Transverse colon (tissue), 4 donors: Measurements from ENCODE around the gene ACKR3. TPM values are rescaled to one million over a fixed set of nuclear protein-coding genes. Genes with fewer than 3 reads are reported as not detected.
A peak's percentile ranks its signal among the peaks of the same experiment; 100 is the strongest.

Experiments
- DNase-seq: peaks from one replicate; pipeline ENCODE4 v3.0.0-alpha.2; 2019
- H3K27ac ChIP-seq, 4 donors: fragments of 200-600 bp; sonication (generic); 2 replicates each; pipeline ENCODE4 v1.5.1; 2016 to 2018; ENCODE audit warnings: inconsistent platforms in 4 of 4
- H3K27me3 ChIP-seq: fragments of 200-600 bp; sonication (generic); 2 replicates; pipeline ENCODE4 v1.5.1; 2017; ENCODE audit warnings: inconsistent platforms
- H3K36me3 ChIP-seq, 4 donors: fragments of 200-600 bp; sonication (generic); 2 replicates each; pipeline ENCODE4 v1.5.1; 2017 to 2019; ENCODE audit warnings: inconsistent platforms in 4 of 4
- H3K4me1 ChIP-seq, 4 donors: fragments of 200-600 bp; sonication (generic); 2 replicates each; pipeline ENCODE4 v1.5.1; 2017 to 2020; ENCODE audit warnings: inconsistent platforms in 4 of 4
- H3K4me3 ChIP-seq, 4 donors: fragments of 200-600 bp; sonication (generic); 1 replicate in 1 of 4; 2 replicates in 3 of 4; pipeline versions ENCODE4 v1.5.1 to v1.6.1; 2017 to 2019; ENCODE audit warnings: inconsistent platforms in 4 of 4
- H3K9me3 ChIP-seq, 2 donors: fragments of 200-600 bp; sonication (generic); 2 replicates each; pipeline ENCODE4 v1.5.1; 2017 to 2019; ENCODE audit warnings: inconsistent platforms in 2 of 2
- EP300 ChIP-seq: sonication (generic); formaldehyde crosslinking; IDR thresholded peaks from one replicate; pipeline ENCODE4 v1.6.1; 2017; ENCODE audit warnings: antibody characterized with exemption, low read depth
- POLR2A ChIP-seq: fragments of 450-650 bp; IDR thresholded peaks from one replicate; pipeline ENCODE4 v1.6.1; 2016; ENCODE audit warnings: antibody characterized with exemption, mild to moderate bottlenecking, moderate library complexity
- POLR2AphosphoS5 ChIP-seq, 3 donors: sonication (generic); formaldehyde crosslinking; IDR thresholded peaks; one replicate each; pipeline ENCODE4 v1.6.1; 2016; ENCODE audit warnings: antibody characterized with exemption in 3 of 3
- WGBS, 2 donors: methylation state at CpG; one replicate each; pipeline ENCODE4 v1.1.5; 2018; ENCODE audit warnings: low coverage in 1 of 2; 5-methylcytosine and 5-hydroxymethylcytosine counted together
- in situ Hi-C, 4 donors: fragments of 200-750 bp; cut with MboI; loops; one replicate each; pipeline versions ENCODE4 v1.15.0 to v1.15.1; 2017; ENCODE audit warnings: low sequenced_read_pairs in 3 of 4, low pct_ligation_motif_present in 1 of 4, low pct_unique_long_range_greater_than_20kb in 1 of 4
- intact Hi-C: fragments of 100-400 bp; cut with DNase I; formaldehyde crosslinking; loops from one replicate; pipeline ENCODE4 v1.15.1; 2023; ENCODE audit warnings: low total_unique reads
- total RNA-seq, 4 donors: library from RNA; depleted of rRNA; stranded (reverse); fragments of >200 nt; gene quantifications; one replicate each; pipeline ENCODE4 v1.1.0, GENCODE V29; 2016
- TF ChIP-seq, protein P1 (sequence below), 5 experiments: fragments of 200-600 bp in 3 of 5; fragments of 450-650 bp in 2 of 5; sonication (generic) in 3 of 5; IDR thresholded peaks; 1 replicate in 2 of 5; 2 replicates in 3 of 5; pipeline ENCODE4 v1.5.1; 2016 to 2017; ENCODE audit warnings: antibody characterized with exemption in 5 of 5, inconsistent platforms in 3 of 5, mild to moderate bottlenecking in 2 of 5, moderate library complexity in 1 of 5

The ACKR3 gene
- total RNA-seq, 4 donors from 2014 or later, result 4.2 to 16.5 (median 7.7) TPM

- H3K36me3 ChIP-seq, result no peaks in the 10 kb centered on the region
- no peak for DNase-seq
- TF ChIP-seq EP300 (no peak), POLR2AphosphoS5 (IDR thresholded peaks at IDR 0.05) (no peak), POLR2A (no peak)
- TF ChIP-seq, protein P1, sequence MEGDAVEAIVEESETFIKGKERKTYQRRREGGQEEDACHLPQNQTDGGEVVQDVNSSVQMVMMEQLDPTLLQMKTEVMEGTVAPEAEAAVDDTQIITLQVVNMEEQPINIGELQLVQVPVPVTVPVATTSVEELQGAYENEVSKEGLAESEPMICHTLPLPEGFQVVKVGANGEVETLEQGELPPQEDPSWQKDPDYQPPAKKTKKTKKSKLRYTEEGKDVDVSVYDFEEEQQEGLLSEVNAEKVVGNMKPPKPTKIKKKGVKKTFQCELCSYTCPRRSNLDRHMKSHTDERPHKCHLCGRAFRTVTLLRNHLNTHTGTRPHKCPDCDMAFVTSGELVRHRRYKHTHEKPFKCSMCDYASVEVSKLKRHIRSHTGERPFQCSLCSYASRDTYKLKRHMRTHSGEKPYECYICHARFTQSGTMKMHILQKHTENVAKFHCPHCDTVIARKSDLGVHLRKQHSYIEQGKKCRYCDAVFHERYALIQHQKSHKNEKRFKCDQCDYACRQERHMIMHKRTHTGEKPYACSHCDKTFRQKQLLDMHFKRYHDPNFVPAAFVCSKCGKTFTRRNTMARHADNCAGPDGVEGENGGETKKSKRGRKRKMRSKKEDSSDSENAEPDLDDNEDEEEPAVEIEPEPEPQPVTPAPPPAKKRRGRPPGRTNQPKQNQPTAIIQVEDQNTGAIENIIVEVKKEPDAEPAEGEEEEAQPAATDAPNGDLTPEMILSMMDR (IDR thresholded peaks at IDR 0.05), result no peak
- WGBS, 2 donors, result 60 to 66% methylated on average over 6 of the region's 6 CpGs
- no peaks in the 10 kb centered on the region for H3K27me3 ChIP-seq
- in situ Hi-C loops, result no loop called here
- no peaks in the 10 kb centered on the region for H3K4me1 ChIP-seq
- no peak overlapping the region for H3K27ac ChIP-seq
- intact Hi-C loops, result no loop called here
- no peak overlapping the region for H3K4me3 ChIP-seq
- no peaks in the 10 kb centered on the region for H3K9me3 ChIP-seq
Measured at GRCh38 chr2:236558993-236559978, 10.3 kb upstream of the ACKR3 start.

DNA sequence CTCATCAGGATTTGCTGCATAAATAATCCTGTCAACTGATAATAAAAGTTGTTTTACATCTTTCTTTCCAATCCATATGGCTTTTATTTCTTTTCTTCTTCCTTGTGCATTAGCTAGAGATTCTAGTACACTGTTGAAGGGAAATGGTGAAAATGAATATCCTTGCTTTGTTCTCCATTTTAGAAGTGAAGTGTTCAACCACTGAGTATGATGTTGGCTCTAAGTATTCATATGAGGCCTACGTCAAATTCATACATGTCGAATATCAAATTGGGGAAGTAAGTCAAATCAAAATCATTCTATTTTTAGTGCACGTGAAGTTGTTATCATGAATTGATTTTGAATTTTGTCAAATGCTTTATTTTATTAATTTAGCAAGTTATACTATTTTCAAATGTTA is 7.8 kb upstream of the ACKR3 start:
- Histone ChIP-seq H3K36me3 (no peaks in the 10 kb centered on the region), H3K9me3 (no peaks in the 10 kb centered on the region), H3K4me3 (no peak overlapping the region), H3K27me3 (peaks cover 13% of the 10 kb centered on the region), H3K27ac (no peak overlapping the region), H3K4me1 (peaks cover 0 to under 1% (median under 1%) of the 10 kb centered on the region in 4 donors)
- TF ChIP-seq POLR2AphosphoS5 (IDR thresholded peaks at IDR 0.05) (no peak), EP300 (no peak)
- TF ChIP-seq, protein P1 (IDR thresholded peaks at IDR 0.05), result no peak
- DNase-seq, result no peak
- in situ Hi-C loops (loop anchor here in 1 of 4 donors (10.0 kb wide), 1 partner anchor 47 kb away; no protein-coding TSS in a partner anchor), intact Hi-C loops (no loop called here)
- 86 to 93% methylated on average over 3 of the region's 3 CpGs for WGBS, 2 donors

DNA sequence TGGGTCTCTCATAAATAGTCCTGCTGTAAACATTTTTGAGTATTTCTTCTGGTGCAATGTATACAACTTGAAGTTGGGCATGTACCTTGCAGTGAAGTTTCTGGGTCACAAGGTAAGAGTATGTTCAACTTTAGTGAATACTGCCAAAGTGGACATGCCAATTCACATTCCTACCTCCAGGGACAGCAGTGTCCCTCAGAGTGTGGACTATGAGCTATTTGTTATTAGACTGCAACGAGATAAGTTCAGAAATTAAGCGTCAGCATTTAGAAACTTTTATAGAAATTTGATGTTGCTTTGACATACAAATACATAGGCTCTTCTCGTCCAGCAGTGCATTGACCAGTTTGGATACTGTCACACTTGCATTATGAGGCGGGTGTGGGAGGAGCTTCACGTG is 7.2 kb upstream of the ACKR3 start:
- Histone ChIP-seq H3K27me3 (peaks cover 19% of the 10 kb centered on the region), H3K36me3 (no peaks in the 10 kb centered on the region), H3K4me3 (no peak overlapping the region), H3K4me1 (peaks cover 0 to 7% (median 6%) of the 10 kb centered on the region in 4 donors), H3K27ac (no peak overlapping the region), H3K9me3 (no peaks in the 10 kb centered on the region)
- intact Hi-C loops, result no loop called here
- WGBS, 2 donors, result 83 to 100% methylated on average over 2 to 5 of the region's 5 CpGs
- in situ Hi-C loops, result loop anchor here in 1 of 4 donors (10.0 kb wide), 1 partner anchor 48 kb away; no protein-coding TSS in a partner anchor
- DNase-seq, result no peak
- TF ChIP-seq, protein P1 (IDR thresholded peaks at IDR 0.05), result peak in 4 of 5 experiments; percentile 30 to 40 (median 34)
- TF ChIP-seq POLR2AphosphoS5 (IDR thresholded peaks at IDR 0.05), result no peak

DNA sequence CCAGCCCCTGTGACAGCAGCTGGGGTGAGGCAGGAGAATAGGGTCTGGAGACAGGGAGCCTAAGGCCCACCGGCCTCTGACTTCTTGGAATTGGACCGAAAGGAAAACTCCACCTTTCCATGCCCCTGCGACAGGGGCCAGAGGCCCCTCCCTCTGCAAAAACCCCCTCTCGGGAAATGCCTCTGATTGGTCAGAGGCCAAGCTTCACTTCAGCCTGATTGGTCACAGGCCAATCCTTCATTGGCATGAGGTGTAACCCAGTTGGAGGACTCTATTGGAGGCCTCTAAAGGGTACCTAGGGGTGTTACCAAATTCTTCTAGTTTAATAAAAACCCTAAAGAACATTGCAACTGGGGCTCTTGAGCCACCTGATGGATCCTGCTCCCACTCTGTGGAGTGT is 5.7 kb upstream of the ACKR3 start:
- no peak for DNase-seq
- TF ChIP-seq POLR2A, result no peak
- intact Hi-C loops (no loop called here), in situ Hi-C loops (loop anchor here in 1 of 4 donors (10.0 kb wide), 1 partner anchor 49 kb away; no protein-coding TSS in a partner anchor)
- 97% methylated on average over 4 of the region's 4 CpGs; no CpG with 5 or more reads in 1 of the 2 donors for WGBS, 2 donors
- Histone ChIP-seq H3K36me3 (no peaks in the 10 kb centered on the region), H3K4me1 (peaks cover 4 to 22% (median 14%) of the 10 kb centered on the region in 4 donors), H3K9me3 (no peaks in the 10 kb centered on the region), H3K4me3 (no peak overlapping the region), H3K27me3 (peaks cover 34% of the 10 kb centered on the region), H3K27ac (no peak overlapping the region)
